IMR-90 (cell line): ENCODE results near the gene IRAK3.

Experiments
- BHLHE40 ChIP-seq: fragments of 150-350 bp; IDR thresholded peaks from 2 replicates; pipeline ENCODE4 v1.6.1; 2016; ENCODE audit warnings: mild to moderate bottlenecking, low read depth, low read length
- CEBPB ChIP-seq: IDR thresholded peaks from 2 replicates; pipeline ENCODE4 v1.6.1; 2012; ENCODE audit warnings: low read depth, low read length, improper control_type of control experiment
- CHD1 ChIP-seq: IDR thresholded peaks from 2 replicates; pipeline ENCODE4 v1.6.1; 2012; ENCODE audit warnings: low read depth, low read length, improper control_type of control experiment
- MAFK ChIP-seq: IDR thresholded peaks from 2 replicates; pipeline ENCODE4 v1.6.1; 2012; ENCODE audit warnings: low read depth, low read length, improper control_type of control experiment
- MXI1 ChIP-seq: IDR thresholded peaks from 2 replicates; pipeline ENCODE4 v1.6.1; 2012; ENCODE audit warnings: low read depth, mild to moderate bottlenecking, low read length, moderate library complexity, borderline replicate concordance
- POLR2A ChIP-seq: IDR thresholded peaks from 2 replicates; pipeline ENCODE4 v1.6.1; 2012; ENCODE audit warnings: mild to moderate bottlenecking, low read depth, low read length
- RAD21 ChIP-seq: IDR thresholded peaks from 2 replicates; pipeline ENCODE4 v1.6.1; 2012; ENCODE audit warnings: low read length, improper control_type of control experiment
- RFX5 ChIP-seq: IDR thresholded peaks from 2 replicates; pipeline ENCODE4 v1.8.0; 2012; ENCODE audit warnings: low read depth, mild to moderate bottlenecking, low read length, moderate library complexity
- USF2 ChIP-seq: fragments of 150-350 bp; IDR thresholded peaks from 2 replicates; pipeline ENCODE4 v1.6.1; 2017; ENCODE audit warnings: mild to moderate bottlenecking, antibody characterized with exemption, low read length, low read depth
- TF ChIP-seq, protein P1 (sequence below): conservative IDR thresholded peaks from 2 replicates; pipeline ENCODE4 v1.5.1; 2012; ENCODE audit warnings: mild to moderate bottlenecking, low read depth, low read length, improper control_type of control experiment
- TF ChIP-seq, protein P2 (sequence below): fragments of 150-350 bp; IDR thresholded peaks from 2 replicates; pipeline ENCODE4 v1.6.1; 2016; ENCODE audit warnings: low read depth, mild to moderate bottlenecking, low read length, moderate library complexity, borderline replicate concordance

- TF ChIP-seq BHLHE40 = no peak
- TF ChIP-seq, protein P1, sequence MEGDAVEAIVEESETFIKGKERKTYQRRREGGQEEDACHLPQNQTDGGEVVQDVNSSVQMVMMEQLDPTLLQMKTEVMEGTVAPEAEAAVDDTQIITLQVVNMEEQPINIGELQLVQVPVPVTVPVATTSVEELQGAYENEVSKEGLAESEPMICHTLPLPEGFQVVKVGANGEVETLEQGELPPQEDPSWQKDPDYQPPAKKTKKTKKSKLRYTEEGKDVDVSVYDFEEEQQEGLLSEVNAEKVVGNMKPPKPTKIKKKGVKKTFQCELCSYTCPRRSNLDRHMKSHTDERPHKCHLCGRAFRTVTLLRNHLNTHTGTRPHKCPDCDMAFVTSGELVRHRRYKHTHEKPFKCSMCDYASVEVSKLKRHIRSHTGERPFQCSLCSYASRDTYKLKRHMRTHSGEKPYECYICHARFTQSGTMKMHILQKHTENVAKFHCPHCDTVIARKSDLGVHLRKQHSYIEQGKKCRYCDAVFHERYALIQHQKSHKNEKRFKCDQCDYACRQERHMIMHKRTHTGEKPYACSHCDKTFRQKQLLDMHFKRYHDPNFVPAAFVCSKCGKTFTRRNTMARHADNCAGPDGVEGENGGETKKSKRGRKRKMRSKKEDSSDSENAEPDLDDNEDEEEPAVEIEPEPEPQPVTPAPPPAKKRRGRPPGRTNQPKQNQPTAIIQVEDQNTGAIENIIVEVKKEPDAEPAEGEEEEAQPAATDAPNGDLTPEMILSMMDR = no peak
- TF ChIP-seq POLR2A = no peak
- TF ChIP-seq, protein P2, sequence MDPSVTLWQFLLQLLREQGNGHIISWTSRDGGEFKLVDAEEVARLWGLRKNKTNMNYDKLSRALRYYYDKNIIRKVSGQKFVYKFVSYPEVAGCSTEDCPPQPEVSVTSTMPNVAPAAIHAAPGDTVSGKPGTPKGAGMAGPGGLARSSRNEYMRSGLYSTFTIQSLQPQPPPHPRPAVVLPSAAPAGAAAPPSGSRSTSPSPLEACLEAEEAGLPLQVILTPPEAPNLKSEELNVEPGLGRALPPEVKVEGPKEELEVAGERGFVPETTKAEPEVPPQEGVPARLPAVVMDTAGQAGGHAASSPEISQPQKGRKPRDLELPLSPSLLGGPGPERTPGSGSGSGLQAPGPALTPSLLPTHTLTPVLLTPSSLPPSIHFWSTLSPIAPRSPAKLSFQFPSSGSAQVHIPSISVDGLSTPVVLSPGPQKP = no peak
- no peak for TF ChIP-seq CHD1
- TF ChIP-seq USF2 = no peak
- no peak for TF ChIP-seq RAD21
- TF ChIP-seq CEBPB = no peak
- TF ChIP-seq RFX5 = no peak
- no peak for TF ChIP-seq MXI1
- TF ChIP-seq MAFK = no peak
Observed at GRCh38 chr12:66252771-66253170, 63.8 kb downstream of the IRAK3 start.
